Neural cell (in vitro differentiated cells): ENCODE data around the gene HDAC4. TPM values are rescaled to one million over a fixed set of nuclear protein-coding genes. Genes with fewer than 3 reads are reported as not detected.

Experiments
- H2AFZ ChIP-seq: fragments of 200-600, 300-800 bp; sonication (generic), shearing (Covaris generic); 2 replicates; pipeline ENCODE4 v1.6.0; 2014; ENCODE audit warnings: low read depth, mild to moderate bottlenecking, antibody characterized with exemption, low read length, moderate library complexity
- H3F3A ChIP-seq: fragments of 200-600 bp; shearing (Covaris generic); 2 replicates; pipeline ENCODE4 v1.6.1; 2016; ENCODE audit warnings: mild to moderate bottlenecking, moderate library complexity, mixed read lengths, antibody characterized with exemption, low read length; ENCODE audit not compliant: insufficient read depth, poor library complexity, severe bottlenecking
- H3K27ac ChIP-seq: fragments of 200-600, 300-800 bp; sonication (generic), shearing (Covaris generic); 2 replicates; pipeline ENCODE4 v1.5.1; 2014; ENCODE audit warnings: mild to moderate bottlenecking, low read length, moderate library complexity
- H3K27me3 ChIP-seq: fragments of 300-800, 200-600 bp; sonication (generic), shearing (Covaris generic); 2 replicates; pipeline ENCODE4 v1.6.0; 2014; ENCODE audit warnings: mild to moderate bottlenecking, low read depth, low read length, moderate library complexity; ENCODE audit not compliant: insufficient read depth
- H3K36me3 ChIP-seq: fragments of 300-800, 200-600 bp; sonication (generic), shearing (Covaris generic); 2 replicates; pipeline ENCODE4 v1.5.1; 2014; ENCODE audit warnings: mild to moderate bottlenecking, antibody characterized with exemption, low read length, moderate library complexity; ENCODE audit not compliant: insufficient read depth
- H3K4me2 ChIP-seq: fragments of 300-800, 200-600 bp; sonication (generic), shearing (Covaris generic); 2 replicates; pipeline ENCODE4 v1.6.0; 2014; ENCODE audit warnings: mild to moderate bottlenecking, low read length
- H3K4me3 ChIP-seq: fragments of 300-800, 200-600 bp; sonication (generic), shearing (Covaris generic); 2 replicates; pipeline ENCODE4 v1.5.1; 2014; ENCODE audit warnings: mild to moderate bottlenecking, low read length, moderate library complexity
- H3K79me2 ChIP-seq: fragments of 200-600 bp; shearing (Covaris generic); replicated peaks from 2 replicates; pipeline ENCODE4 v1.6.0; 2014; ENCODE audit warnings: mild to moderate bottlenecking, low read length, moderate library complexity; ENCODE audit not compliant: insufficient read depth
- H3K9ac ChIP-seq: fragments of 300-800, 200-600 bp; sonication (generic), shearing (Covaris generic); 2 replicates; pipeline ENCODE4 v1.6.1; 2016; ENCODE audit warnings: mild to moderate bottlenecking, low read length, mixed read lengths
- H3K9me2 ChIP-seq: fragments of 200-600 bp; shearing (Covaris generic); 2 replicates; pipeline ENCODE4 v1.6.1; 2016; ENCODE audit warnings: mild to moderate bottlenecking, low read length, mixed read lengths; ENCODE audit not compliant: insufficient read depth
- H3K9me3 ChIP-seq: fragments of 200-600, 300-800 bp; sonication (generic), shearing (Covaris generic); 2 replicates; pipeline ENCODE4 v1.6.1; 2016; ENCODE audit warnings: mild to moderate bottlenecking, mixed run types, low read length, moderate library complexity, mixed read lengths
- H4K20me1 ChIP-seq: fragments of 200-600 bp; shearing (Covaris generic); 2 replicates; pipeline ENCODE4 v1.6.1; 2016; ENCODE audit warnings: mild to moderate bottlenecking, mixed run types; ENCODE audit not compliant: insufficient read depth
- CTCF ChIP-seq: fragments of 450-650 bp; IDR thresholded peaks from 2 replicates; pipeline ENCODE4 v1.5.1; 2014; ENCODE audit warnings: antibody characterized with exemption, mild to moderate bottlenecking, moderate library complexity; ENCODE audit not compliant: poor library complexity, severe bottlenecking
- EP300 ChIP-seq: fragments of 450-650 bp; conservative IDR thresholded peaks from 2 replicates; pipeline ENCODE4 v1.6.1; 2014; ENCODE audit warnings: antibody characterized with exemption, mild to moderate bottlenecking, moderate library complexity; ENCODE audit not compliant: poor library complexity, severe bottlenecking
- EZH2 ChIP-seq: fragments of 200-600, 300-800 bp; shearing (Covaris generic), sonication (generic); IDR thresholded peaks from 2 replicates; pipeline ENCODE4 v1.6.1; 2014; ENCODE audit warnings: antibody characterized with exemption, low read length, borderline replicate concordance, mild to moderate bottlenecking; ENCODE audit not compliant: insufficient read depth, poor library complexity, severe bottlenecking
- MXI1 ChIP-seq: fragments of 450-650 bp; conservative IDR thresholded peaks from 2 replicates; pipeline ENCODE4 v1.6.1; 2014; ENCODE audit warnings: antibody characterized with exemption, mild to moderate bottlenecking; ENCODE audit not compliant: poor library complexity, severe bottlenecking
- POLR2AphosphoS5 ChIP-seq: IDR thresholded peaks from 2 replicates; pipeline ENCODE4 v1.6.1; 2012
- RAD21 ChIP-seq: fragments of 450-650 bp; conservative IDR thresholded peaks from 2 replicates; pipeline ENCODE4 v1.6.1; 2014; ENCODE audit warnings: antibody characterized with exemption, mild to moderate bottlenecking, moderate library complexity
- SMC3 ChIP-seq: fragments of 450-650 bp; conservative IDR thresholded peaks from 2 replicates; pipeline ENCODE4 v1.6.1; 2014; ENCODE audit warnings: antibody characterized with exemption, mild to moderate bottlenecking, moderate library complexity; ENCODE audit not compliant: poor library complexity
- TAF1 ChIP-seq: IDR thresholded peaks from 2 replicates; pipeline ENCODE4 v1.6.1; 2012; ENCODE audit warnings: low read depth
- polyA plus RNA-seq: library from polyadenylated mRNA; depleted of rRNA; stranded (reverse); fragments of >200 nt; gene quantifications from 2 replicates; pipeline ENCODE4 v1.2.3, GENCODE V29; 2014
- TF ChIP-seq, protein P1 (sequence below): IDR thresholded peaks from 2 replicates; pipeline ENCODE4 v1.6.1; 2012; ENCODE audit warnings: borderline replicate concordance

HDAC4 gene
- polyA plus RNA-seq, 1 donor from 2014 or later = 3.4 TPM

DNA sequence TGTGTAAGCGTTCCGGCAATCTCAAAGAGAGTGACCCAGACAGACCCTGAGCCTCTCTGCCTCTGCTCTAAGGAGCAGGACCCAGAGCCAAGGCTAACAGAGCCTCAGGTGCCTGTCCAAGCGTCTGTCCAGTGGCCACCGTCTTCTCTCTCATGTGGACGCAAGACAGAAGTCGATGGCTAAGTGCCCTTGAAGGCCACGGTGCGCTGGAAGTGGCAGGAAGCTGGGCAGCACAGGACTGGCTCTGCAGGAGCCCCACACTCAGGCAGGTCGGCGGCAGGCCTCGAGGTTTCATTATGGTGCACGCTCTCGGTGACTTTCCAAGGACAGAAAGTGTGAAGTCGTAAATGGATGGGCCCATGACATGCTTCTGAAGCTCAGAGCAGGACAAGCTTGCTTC lies 49.1 kb downstream of the HDAC4 start:
- no peaks in the 10 kb centered on the region for H4K20me1 ChIP-seq
- H3K4me2 ChIP-seq = no peak overlapping the region
- no peak overlapping the region for H3K27ac ChIP-seq
- peaks cover 4% of the 10 kb centered on the region for H3K79me2 ChIP-seq
- no peak overlapping the region for H3K4me3 ChIP-seq
- no peaks in the 10 kb centered on the region for H3K9me3 ChIP-seq
- no peaks in the 10 kb centered on the region for H3K27me3 ChIP-seq
- TF ChIP-seq, protein P1, sequence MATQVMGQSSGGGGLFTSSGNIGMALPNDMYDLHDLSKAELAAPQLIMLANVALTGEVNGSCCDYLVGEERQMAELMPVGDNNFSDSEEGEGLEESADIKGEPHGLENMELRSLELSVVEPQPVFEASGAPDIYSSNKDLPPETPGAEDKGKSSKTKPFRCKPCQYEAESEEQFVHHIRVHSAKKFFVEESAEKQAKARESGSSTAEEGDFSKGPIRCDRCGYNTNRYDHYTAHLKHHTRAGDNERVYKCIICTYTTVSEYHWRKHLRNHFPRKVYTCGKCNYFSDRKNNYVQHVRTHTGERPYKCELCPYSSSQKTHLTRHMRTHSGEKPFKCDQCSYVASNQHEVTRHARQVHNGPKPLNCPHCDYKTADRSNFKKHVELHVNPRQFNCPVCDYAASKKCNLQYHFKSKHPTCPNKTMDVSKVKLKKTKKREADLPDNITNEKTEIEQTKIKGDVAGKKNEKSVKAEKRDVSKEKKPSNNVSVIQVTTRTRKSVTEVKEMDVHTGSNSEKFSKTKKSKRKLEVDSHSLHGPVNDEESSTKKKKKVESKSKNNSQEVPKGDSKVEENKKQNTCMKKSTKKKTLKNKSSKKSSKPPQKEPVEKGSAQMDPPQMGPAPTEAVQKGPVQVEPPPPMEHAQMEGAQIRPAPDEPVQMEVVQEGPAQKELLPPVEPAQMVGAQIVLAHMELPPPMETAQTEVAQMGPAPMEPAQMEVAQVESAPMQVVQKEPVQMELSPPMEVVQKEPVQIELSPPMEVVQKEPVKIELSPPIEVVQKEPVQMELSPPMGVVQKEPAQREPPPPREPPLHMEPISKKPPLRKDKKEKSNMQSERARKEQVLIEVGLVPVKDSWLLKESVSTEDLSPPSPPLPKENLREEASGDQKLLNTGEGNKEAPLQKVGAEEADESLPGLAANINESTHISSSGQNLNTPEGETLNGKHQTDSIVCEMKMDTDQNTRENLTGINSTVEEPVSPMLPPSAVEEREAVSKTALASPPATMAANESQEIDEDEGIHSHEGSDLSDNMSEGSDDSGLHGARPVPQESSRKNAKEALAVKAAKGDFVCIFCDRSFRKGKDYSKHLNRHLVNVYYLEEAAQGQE = no peak
- no peak for TF ChIP-seq POLR2AphosphoS5
- TF ChIP-seq TAF1 = no peak
- TF ChIP-seq CTCF = no peak
- no peak for TF ChIP-seq MXI1
- TF ChIP-seq EZH2 = no peak
- TF ChIP-seq SMC3 = no peak
- TF ChIP-seq RAD21 = no peak
- no peak for TF ChIP-seq EP300
- H3K36me3 ChIP-seq = peaks cover 4% of the 10 kb centered on the region
- H3K9ac ChIP-seq = no peak overlapping the region
- no peak overlapping the region for H2AFZ ChIP-seq
- no peaks in the 10 kb centered on the region for H3F3A ChIP-seq
- no peaks in the 10 kb centered on the region for H3K9me2 ChIP-seq

DNA sequence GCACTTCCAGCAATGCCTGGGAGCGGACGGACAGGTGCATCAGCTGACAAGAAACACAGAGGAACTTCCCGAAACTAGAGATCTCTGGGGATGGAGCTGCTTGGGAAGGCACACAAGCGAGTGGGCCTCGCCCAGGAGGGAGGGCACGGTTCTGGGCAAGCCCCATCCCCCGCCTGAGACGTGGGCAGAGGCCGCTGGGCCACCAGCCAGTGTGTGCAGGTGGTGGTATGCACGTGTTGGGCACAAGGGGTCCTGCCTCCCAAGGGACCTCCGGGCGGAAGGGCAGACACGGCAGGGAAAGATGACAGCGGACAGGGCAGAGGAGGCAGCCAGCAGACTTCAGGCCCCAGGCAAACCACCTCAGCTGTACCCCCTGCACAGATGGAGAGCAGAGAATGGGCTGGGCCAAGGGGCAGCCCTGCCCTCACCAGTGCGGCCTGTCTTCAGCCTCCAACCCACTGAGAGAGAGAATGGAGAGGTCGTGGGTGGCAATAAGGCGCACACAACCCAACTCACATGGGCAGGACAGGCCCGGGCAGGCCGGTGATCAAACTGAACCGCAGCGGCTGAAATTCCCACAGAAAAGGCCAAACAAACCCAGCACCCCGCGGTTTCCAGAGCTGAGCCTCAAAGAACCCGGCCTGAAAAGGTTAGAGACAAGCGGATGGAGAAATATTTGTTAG lies 51.2 kb downstream of the HDAC4 start:
- no peak overlapping the region for H2AFZ ChIP-seq
- no peak overlapping the region for H3K27ac ChIP-seq
- TF ChIP-seq RAD21 (no peak), TAF1 (no peak), SMC3 (no peak), CTCF (no peak), EZH2 (no peak)
- TF ChIP-seq, protein P1 = no peak
- no peaks in the 10 kb centered on the region for H3K79me2 ChIP-seq
- no peak overlapping the region for H3K9ac ChIP-seq
- H3K36me3 ChIP-seq = peaks cover 4% of the 10 kb centered on the region
- H3F3A ChIP-seq = no peaks in the 10 kb centered on the region
- H3K9me3 ChIP-seq = no peaks in the 10 kb centered on the region
- H3K27me3 ChIP-seq = no peaks in the 10 kb centered on the region
- H3K9me2 ChIP-seq = no peaks in the 10 kb centered on the region
- H3K4me3 ChIP-seq = no peak overlapping the region
- H4K20me1 ChIP-seq = no peaks in the 10 kb centered on the region
- no peak overlapping the region for H3K4me2 ChIP-seq
